ENCODE results near the gene COX6A1. TPM values are rescaled to one million over a fixed set of nuclear protein-coding genes. Genes with fewer than 3 reads are reported as not detected.

The COX6A1 gene
- total and polyA plus RNA-seq, 2 donors (not counting 3 experiments of a cell fraction or from before 2014, with no cell fraction given): 299 to 1,327 TPM

DNA sequence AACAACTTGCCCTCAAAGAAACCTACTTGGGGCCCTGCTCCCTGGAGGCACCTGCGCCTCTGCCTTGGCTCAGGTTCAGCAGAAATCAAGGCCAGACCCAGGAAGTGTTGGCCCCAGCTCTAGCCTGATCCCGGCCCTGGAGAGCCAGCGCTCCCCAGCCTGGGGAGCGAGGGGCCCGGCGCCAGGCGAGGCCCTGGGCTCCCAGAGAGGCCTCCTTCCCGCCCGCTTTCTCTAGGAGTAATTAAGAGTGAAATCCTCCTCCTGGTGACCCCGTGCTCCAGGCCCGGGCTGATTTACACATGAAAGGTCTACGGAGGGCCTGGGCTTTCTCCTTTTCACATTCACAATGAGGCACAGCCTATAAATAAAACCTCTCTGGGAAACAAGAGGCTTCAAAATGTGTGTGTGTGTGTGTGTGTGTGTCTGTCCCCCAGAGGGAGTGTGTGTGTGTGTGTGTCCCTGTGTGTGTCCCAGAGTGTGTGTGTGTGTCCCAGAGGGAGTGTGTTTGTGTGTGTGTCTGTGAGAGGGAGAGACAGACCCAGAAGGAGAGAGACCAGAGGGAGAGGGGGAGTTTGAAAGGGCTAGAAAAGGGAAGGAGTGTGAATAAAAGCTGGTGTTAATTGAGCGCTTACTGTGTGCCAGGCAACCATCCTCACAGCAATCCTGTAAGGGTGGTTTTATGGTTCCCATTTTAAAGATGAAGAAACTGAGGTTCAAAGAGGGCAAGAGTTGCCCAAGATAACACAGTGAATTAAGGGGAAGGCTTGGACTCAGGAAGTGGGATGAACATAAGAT is 23.8 kb upstream of the COX6A1 start:
- Histone ChIP-seq H3K9me3 (replicated peaks; ENCODE audit: control insufficient read depth, insufficient read depth, low read length) (no peaks in the 10 kb centered on the region), H3K4me3 (replicated peaks in 1 of 3; ENCODE audit: insufficient read depth in 1 of 3, low read depth in 1 of 3, low read length in 3 of 3) (no peak overlapping the region), H3K36me3 (ENCODE audit: control insufficient read depth in 2 of 2, extremely low read depth in 1 of 2, insufficient read depth in 2 of 2, low read length in 2 of 2) (no peaks in the 10 kb centered on the region), H3K27ac (ENCODE audit: insufficient read depth, low read depth, low read length) (no peak overlapping the region), H3K9me1 (replicated peaks; ENCODE audit: control insufficient read depth, extremely low read depth, insufficient read depth, low read length) (no peaks in the 10 kb centered on the region), H3K27me3 (ENCODE audit: control insufficient read depth in 2 of 2, insufficient read depth in 2 of 2, low read length in 2 of 2) (no peaks in the 10 kb centered on the region), H2AFZ (ENCODE audit: low read depth, low read length) (no peak overlapping the region), H3K79me2 (ENCODE audit: control insufficient read depth, insufficient read depth, low read length) (no peaks in the 10 kb centered on the region), H3K4me1 (ENCODE audit: control insufficient read depth, extremely low read depth, insufficient read depth, low read length) (no peaks in the 10 kb centered on the region), H3K4me2 (ENCODE audit: insufficient read depth, low read length) (no peak overlapping the region), H3K9ac (replicated peaks; ENCODE audit: extremely low read depth, insufficient read depth, low read length) (no peak overlapping the region), H4K20me1 (replicated peaks; ENCODE audit: control insufficient read depth, extremely low read depth, insufficient read depth, low read length) (no peaks in the 10 kb centered on the region)
- no TSS peak for BruUV-seq (replicated peaks)
- dilution Hi-C loops (cut with MboI; ENCODE audit: extremely low pct_ligation_motif_present, low sequenced_read_pairs): no loop called here
- CTCF ChIA-PET: no interaction called here
- DNase-seq (ENCODE audit: low read depth, low spot score): no peak
- TF ChIP-seq JUN (IDR thresholded peaks at IDR 0.05; ENCODE audit: borderline replicate concordance, insufficient read depth, insufficient read length, low read depth) (no peak), POLR2A (IDR thresholded peaks at IDR 0.05; ENCODE audit: low read depth, low read length) (no peak), FOS (IDR thresholded peaks at IDR 0.05; ENCODE audit: borderline replicate concordance, insufficient read depth, low read length) (no peak), POLR2AphosphoS5 (IDR thresholded peaks at IDR 0.05; ENCODE audit: insufficient read depth, low read depth, low read length) (no peak), GATA2 (IDR thresholded peaks at IDR 0.05; ENCODE audit: insufficient read depth, insufficient read length, low read depth, low read length) (no peak), MYC (IDR thresholded peaks at IDR 0.05; ENCODE audit: low read depth, low read length) (no peak), EZH2 (IDR thresholded peaks at IDR 0.05; ENCODE audit: borderline replicate concordance, low read depth, low read length, severe bottlenecking) (no peak)
- TF ChIP-seq, protein P1, sequence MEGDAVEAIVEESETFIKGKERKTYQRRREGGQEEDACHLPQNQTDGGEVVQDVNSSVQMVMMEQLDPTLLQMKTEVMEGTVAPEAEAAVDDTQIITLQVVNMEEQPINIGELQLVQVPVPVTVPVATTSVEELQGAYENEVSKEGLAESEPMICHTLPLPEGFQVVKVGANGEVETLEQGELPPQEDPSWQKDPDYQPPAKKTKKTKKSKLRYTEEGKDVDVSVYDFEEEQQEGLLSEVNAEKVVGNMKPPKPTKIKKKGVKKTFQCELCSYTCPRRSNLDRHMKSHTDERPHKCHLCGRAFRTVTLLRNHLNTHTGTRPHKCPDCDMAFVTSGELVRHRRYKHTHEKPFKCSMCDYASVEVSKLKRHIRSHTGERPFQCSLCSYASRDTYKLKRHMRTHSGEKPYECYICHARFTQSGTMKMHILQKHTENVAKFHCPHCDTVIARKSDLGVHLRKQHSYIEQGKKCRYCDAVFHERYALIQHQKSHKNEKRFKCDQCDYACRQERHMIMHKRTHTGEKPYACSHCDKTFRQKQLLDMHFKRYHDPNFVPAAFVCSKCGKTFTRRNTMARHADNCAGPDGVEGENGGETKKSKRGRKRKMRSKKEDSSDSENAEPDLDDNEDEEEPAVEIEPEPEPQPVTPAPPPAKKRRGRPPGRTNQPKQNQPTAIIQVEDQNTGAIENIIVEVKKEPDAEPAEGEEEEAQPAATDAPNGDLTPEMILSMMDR (IDR thresholded peaks at IDR 0.05; ENCODE audit: extremely low read depth in 1 of 2, insufficient read depth in 1 of 2, low read depth in 1 of 2, low read length in 2 of 2): no peak
- TF ChIP-seq, protein P2, sequence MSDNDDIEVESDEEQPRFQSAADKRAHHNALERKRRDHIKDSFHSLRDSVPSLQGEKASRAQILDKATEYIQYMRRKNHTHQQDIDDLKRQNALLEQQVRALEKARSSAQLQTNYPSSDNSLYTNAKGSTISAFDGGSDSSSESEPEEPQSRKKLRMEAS (IDR thresholded peaks at IDR 0.05; ENCODE audit: insufficient read depth, insufficient read length): no peak
- FAIRE-seq: no peak
- POLR2A ChIA-PET: no interaction called here
- intact Hi-C loops (cut with micrococcal nuclease): no loop called here
